K562 (cell line): ENCODE measurements around the gene ADAMTS14. TPM values are rescaled to one million over a fixed set of nuclear protein-coding genes. Genes with fewer than 3 reads are reported as not detected.

ENCODE experiments used
- ATAC-seq: fragments of 200-7000 bp; cut with Tn5 transposase; 3 replicates; pipeline ENCODE4 v1.9.1; 2020; ENCODE audit warnings: moderate library complexity
- BruUV-seq: library from RNA; stranded (reverse); fragments of 400-500 nt; replicated peaks from 2 replicates; lab custom pipeline; 2021; lab: Mats Ljungman, UMichigan
- CTCF ChIA-PET: fragments of 300-600 bp; formaldehyde crosslinking; extraction: SDS; loops from one replicate; lab custom pipeline; 2021; ENCODE audit warnings: low intra/inter-chr PET ratio; lab: Yijun Ruan, JAX
- POLR2A ChIA-PET: fragments of 300-600, 350-650 bp; sonication (Branson Sonifier 250); formaldehyde crosslinking; extraction: SDS; loops from one replicate; lab custom pipeline; 2021; ENCODE audit warnings: antibody characterized with exemption, inconsistent platforms; lab: Yijun Ruan, JAX
- DNase-seq, 4 experiments: peaks; one replicate each; pipeline versions ENCODE4 v3.0.0 to v3.0.0-alpha.2; 2011 to 2018; ENCODE audit warnings: low spot score in 3 of 4, mixed read lengths in 3 of 4; ENCODE audit errors: extremely low read depth in 1 of 4
- FAIRE-seq: peaks from 2 replicates; lab custom pipeline; 2011; peaks lifted over from hg19 to GRCh38; lab: Jason Lieb, UNC
- H2AFZ ChIP-seq: 2 replicates; pipeline ENCODE4 v1.6.0; 2011; ENCODE audit warnings: low read depth, low read length, control low read depth, inconsistent platforms
- H3K27ac ChIP-seq: fragments of 200-600 bp; 3 replicates; pipeline ENCODE4 v1.8.0; 2011; ENCODE audit warnings: low read depth, mild to moderate bottlenecking, control low read depth, inconsistent platforms, low read length, moderate library complexity, mixed read lengths; ENCODE audit errors: extremely low read depth
- H3K27me3 ChIP-seq, 2 experiments: fragments of 300-600 bp in 1 of 2; 2 replicates in 1 of 2; 3 replicates in 1 of 2; pipeline versions ENCODE4 v1.6.0 to v1.8.0; 2011; ENCODE audit warnings: inconsistent platforms in 2 of 2, low read length in 2 of 2, mild to moderate bottlenecking in 1 of 2, mixed read lengths in 1 of 2, moderate library complexity in 1 of 2; ENCODE audit not compliant: control insufficient read depth in 2 of 2, insufficient read depth in 2 of 2
- H3K36me3 ChIP-seq: fragments of 300-600 bp; 3 replicates; pipeline ENCODE4 v1.8.0; 2011; ENCODE audit warnings: mild to moderate bottlenecking, low read length, inconsistent platforms; ENCODE audit not compliant: control insufficient read depth, insufficient read depth
- H3K4me1 ChIP-seq, 2 experiments: fragments of 200-600 bp in 1 of 2; replicated peaks in 1 of 2; 2 replicates in 1 of 2; 3 replicates in 1 of 2; pipeline versions ENCODE4 v1.5.1 to v1.8.0; 2011; ENCODE audit warnings: inconsistent platforms in 2 of 2, low read length in 2 of 2, mild to moderate bottlenecking in 1 of 2, mixed read lengths in 1 of 2, moderate library complexity in 1 of 2; ENCODE audit not compliant: control insufficient read depth in 2 of 2, insufficient read depth in 2 of 2
- H3K4me2 ChIP-seq: 2 replicates; pipeline ENCODE4 v1.6.1; 2011; ENCODE audit warnings: low read length, control low read depth, inconsistent platforms, mixed read lengths; ENCODE audit not compliant: insufficient read depth
- H3K4me3 ChIP-seq: fragments of 200-600 bp; sonication (generic), shearing (Covaris generic); 2 replicates; pipeline ENCODE4 v1.5.1; 2016; ENCODE audit warnings: control low read depth, inconsistent platforms
- H3K79me2 ChIP-seq: fragments of 200-600 bp; 3 replicates; pipeline ENCODE4 v1.8.0; 2011; ENCODE audit warnings: low read length, inconsistent platforms; ENCODE audit not compliant: control insufficient read depth, insufficient read depth
- H3K9ac ChIP-seq, 2 experiments: 2 replicates each; pipeline versions ENCODE4 v1.6.0 to v1.6.1; 2011; ENCODE audit warnings: low read depth in 2 of 2, low read length in 2 of 2, control low read depth in 1 of 2, inconsistent platforms in 1 of 2, mild to moderate bottlenecking in 1 of 2, mixed read lengths in 1 of 2; ENCODE audit not compliant: insufficient read depth in 1 of 2
- H3K9me1 ChIP-seq: one replicate; pipeline ENCODE4 v1.6.0; 2011; ENCODE audit warnings: inconsistent platforms, mild to moderate bottlenecking, low read length, moderate library complexity; ENCODE audit not compliant: control insufficient read depth, insufficient read depth
- H3K9me3 ChIP-seq: replicated peaks from 2 replicates; pipeline ENCODE4 v1.5.1; 2011; ENCODE audit warnings: low read depth, low read length, inconsistent platforms; ENCODE audit not compliant: control insufficient read depth, insufficient read depth
- H4K20me1 ChIP-seq: replicated peaks from 2 replicates; pipeline ENCODE4 v1.6.1; 2011; ENCODE audit warnings: low read length, inconsistent platforms, mixed read lengths; ENCODE audit not compliant: control insufficient read depth, insufficient read depth
- ARID1B ChIP-seq: fragments of 450-650 bp; IDR thresholded peaks from 2 replicates; pipeline ENCODE4 v1.6.1; 2016; ENCODE audit warnings: antibody characterized with exemption, mild to moderate bottlenecking, inconsistent platforms
- ARNT ChIP-seq, 2 experiments: fragments of 450-650 bp; IDR thresholded peaks; 2 replicates each; pipeline ENCODE4 v1.6.1; 2016; ENCODE audit warnings: mild to moderate bottlenecking in 1 of 2
- CEBPB ChIP-seq: fragments of 450-650 bp; IDR thresholded peaks from 2 replicates; pipeline ENCODE4 v1.6.1; 2016; ENCODE audit warnings: missing genetic modification characterization, missing compliant biosample characterization
- FOXK2 ChIP-seq, 2 experiments: fragments of 450-650 bp; IDR thresholded peaks in 1 of 2; conservative IDR thresholded peaks in 1 of 2; 2 replicates each; pipeline ENCODE4 v1.6.1; 2016; ENCODE audit warnings: low read depth in 2 of 2, mild to moderate bottlenecking in 1 of 2
- GABPB2 ChIP-seq: fragments of 250-450 bp; sonication (Bioruptor Pico); conservative IDR thresholded peaks from 2 replicates; pipeline ENCODE4 v1.5.1; 2021; ENCODE audit warnings: mild to moderate bottlenecking
- MAFG ChIP-seq: fragments of 450-650 bp; conservative IDR thresholded peaks from 2 replicates; pipeline ENCODE4 v1.6.1; 2016; ENCODE audit warnings: missing genetic modification characterization, missing compliant biosample characterization
- MTA3 ChIP-seq: fragments of 450-650 bp; formaldehyde crosslinking; IDR thresholded peaks from 2 replicates; pipeline ENCODE4 v1.6.1; 2017; ENCODE audit warnings: mild to moderate bottlenecking, borderline replicate concordance
- PHB ChIP-seq: fragments of 250-450 bp; sonication (Bioruptor Pico); IDR thresholded peaks from 2 replicates; pipeline ENCODE4 v1.5.0; 2021
- PTBP1 ChIP-seq: fragments of 200-400 bp; formaldehyde crosslinking; IDR thresholded peaks from 2 replicates; pipeline ENCODE4 v1.6.1; 2017; ENCODE audit warnings: low read depth, low read length
- RAD51 ChIP-seq: fragments of 450-650 bp; IDR thresholded peaks from 2 replicates; pipeline ENCODE4 v1.7.1; 2016; ENCODE audit warnings: low read depth, mild to moderate bottlenecking, borderline replicate concordance
- TCFL5 ChIP-seq: fragments of 250-450 bp; sonication (Bioruptor Pico); conservative IDR thresholded peaks from 2 replicates; pipeline ENCODE4 v1.6.1; 2021; ENCODE audit warnings: mild to moderate bottlenecking, moderate library complexity, matching md5 sums
- ZKSCAN3 ChIP-seq: fragments of 250-450 bp; sonication (Bioruptor Pico); IDR thresholded peaks from 2 replicates; pipeline ENCODE4 v1.4.0; 2020
- ZNF146 ChIP-seq: IDR thresholded peaks from one replicate; pipeline ENCODE4 v1.6.1; 2018; ENCODE audit warnings: missing compliant biosample characterization; ENCODE audit not compliant: unreplicated experiment
- ZNF354B ChIP-seq: fragments of 250-450 bp; sonication (Bioruptor Pico); IDR thresholded peaks from 2 replicates; pipeline ENCODE4 v1.4.0; 2020
- ZNF589 ChIP-seq: fragments of 200-800 bp; sonication (Bioruptor generic); IDR thresholded peaks from 2 replicates; pipeline ENCODE4 v1.6.1; 2016; ENCODE audit warnings: low read depth, missing genetic modification characterization, missing compliant biosample characterization
- ZSCAN29 ChIP-seq: fragments of 450-650 bp; IDR thresholded peaks from 2 replicates; pipeline ENCODE4 v1.6.1; 2017
- WGBS: fragments of 100-300 bp; shearing (Covaris generic); methylation state at CpG from one replicate; pipeline ENCODE4 v1.1.6; 2016; ENCODE audit warnings: low coverage, mixed read lengths; ENCODE audit not compliant: insufficient coverage; ENCODE audit errors: missing lambda C conversion rate; 5-methylcytosine and 5-hydroxymethylcytosine counted together
- in situ Hi-C: fragments of 300-500 bp; cut with MboI; formaldehyde crosslinking; loops from 4 replicates; pipeline ENCODE4 v1.15.0; 2018; ENCODE audit warnings: inconsistent platforms, mixed read lengths
- intact Hi-C: fragments of 100-400 bp; cut with micrococcal nuclease; formaldehyde crosslinking; loops from 2 replicates; pipeline ENCODE4 v1.14.2; 2022
- polyA plus RNA-seq, 8 experiments: library from polyadenylated mRNA; depleted of rRNA in 4 of 8; stranded (reverse) in 5 of 8; unstranded in 3 of 8; fragments of >200 nt; fragmentation: Nextera tagmentation in 2 of 8; fragmentation: Illumina TruSeq in 1 of 8; extraction: Ambion mirVana in 2 of 8; extraction: Trizol in 1 of 8; gene quantifications; 2 replicates each; pipeline versions ENCODE4 v1.2.1 to v1.2.3, GENCODE V29; 2011 to 2014; ENCODE audit warnings: inconsistent platforms in 1 of 8, missing spikeins in 1 of 8
- total RNA-seq, 7 experiments: library from RNA; depleted of rRNA in 6 of 7; stranded (reverse); fragments of >200 nt in 6 of 7; fragmentation: Illumina TruSeq in 2 of 7; extraction: Trizol in 2 of 7; gene quantifications; 2 replicates each; pipeline versions ENCODE4 v1.2.1 to v1.2.3, GENCODE V29; 2011 to 2021; ENCODE audit warnings: low replicate concordance in 1 of 7
- TF ChIP-seq, protein P1 (sequence below): fragments of 450-650 bp; IDR thresholded peaks from 2 replicates; pipeline ENCODE4 v1.6.1; 2016
- TF ChIP-seq, protein P2 (sequence below): sonication (generic); formaldehyde crosslinking; IDR thresholded peaks from 2 replicates; pipeline ENCODE4 v1.8.0; 2022; ENCODE audit warnings: mild to moderate bottlenecking, missing genetic modification reagents
- TF ChIP-seq, protein P3 (sequence below): fragments of 450-650 bp; conservative IDR thresholded peaks from 2 replicates; pipeline ENCODE4 v1.6.1; 2016; ENCODE audit warnings: missing genetic modification characterization, low read depth, mild to moderate bottlenecking, missing compliant biosample characterization, moderate library complexity
- TF ChIP-seq, protein P4 (sequence below): fragments of 250-450 bp; sonication (Bioruptor Pico); IDR thresholded peaks from 2 replicates; pipeline ENCODE4 v1.9.0; 2021; ENCODE audit warnings: mild to moderate bottlenecking, inconsistent platforms

The ADAMTS14 gene
- total and polyA plus RNA-seq, 9 of the 15 experiments (the other 6 are each of a cell fraction or from before 2014, with no cell fraction given), result 0.04 to 37.4 (median 15.9) TPM

DNA sequence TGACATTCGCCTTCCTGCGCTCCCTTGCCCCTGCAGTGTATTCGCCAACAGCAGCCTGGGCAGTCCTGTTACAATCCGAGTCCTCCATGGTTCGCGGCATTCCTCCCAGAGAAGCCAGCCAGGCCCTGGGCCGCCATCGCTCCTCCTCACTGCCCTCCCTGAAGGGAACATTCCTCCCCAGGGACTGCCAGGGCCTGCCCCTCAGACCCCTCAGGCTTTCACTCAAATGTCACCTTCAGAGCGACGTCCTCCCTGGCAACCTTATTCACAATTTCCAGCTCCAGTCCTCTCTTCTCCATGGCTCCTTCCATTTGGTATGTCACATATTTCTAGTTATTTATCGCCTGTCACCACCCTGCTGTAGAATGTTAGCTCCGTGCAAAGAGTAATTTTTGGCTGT is 17.4 kb downstream of the ADAMTS14 start:
- peaks cover 59% of the 10 kb centered on the region for H3K79me2 ChIP-seq
- H3K4me1 ChIP-seq, result peaks cover 54 to 55% of the 10 kb centered on the region in 2 experiments
- TF ChIP-seq MTA3 (no peak), MAFG (tag) (no peak), GABPB2 (CRISPR knock-in tag) (no peak), FOXK2 (conservative IDR thresholded peaks at IDR 0.05 in 1 of 2, IDR thresholded peaks at IDR 0.05 in 1 of 2; ENCODE audit: low read depth in 2 of 2) (no peak), PTBP1 (no peak), ZSCAN29 (no peak), CEBPB (tag) (no peak), ARNT (IDR thresholded peaks at IDR 0.05) (no peak), PHB (no peak), ZKSCAN3 (CRISPR knock-in tag) (no peak), ZNF589 (CRISPR knock-in tag) (no peak), TCFL5 (CRISPR knock-in tag) (no peak), ZNF354B (CRISPR knock-in tag) (no peak), RAD51 (no peak), ZNF146 (no peak), ARID1B (no peak)
- TF ChIP-seq, protein P1, sequence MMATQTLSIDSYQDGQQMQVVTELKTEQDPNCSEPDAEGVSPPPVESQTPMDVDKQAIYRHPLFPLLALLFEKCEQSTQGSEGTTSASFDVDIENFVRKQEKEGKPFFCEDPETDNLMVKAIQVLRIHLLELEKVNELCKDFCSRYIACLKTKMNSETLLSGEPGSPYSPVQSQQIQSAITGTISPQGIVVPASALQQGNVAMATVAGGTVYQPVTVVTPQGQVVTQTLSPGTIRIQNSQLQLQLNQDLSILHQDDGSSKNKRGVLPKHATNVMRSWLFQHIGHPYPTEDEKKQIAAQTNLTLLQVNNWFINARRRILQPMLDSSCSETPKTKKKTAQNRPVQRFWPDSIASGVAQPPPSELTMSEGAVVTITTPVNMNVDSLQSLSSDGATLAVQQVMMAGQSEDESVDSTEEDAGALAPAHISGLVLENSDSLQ, result no peak
- TF ChIP-seq, protein P2, sequence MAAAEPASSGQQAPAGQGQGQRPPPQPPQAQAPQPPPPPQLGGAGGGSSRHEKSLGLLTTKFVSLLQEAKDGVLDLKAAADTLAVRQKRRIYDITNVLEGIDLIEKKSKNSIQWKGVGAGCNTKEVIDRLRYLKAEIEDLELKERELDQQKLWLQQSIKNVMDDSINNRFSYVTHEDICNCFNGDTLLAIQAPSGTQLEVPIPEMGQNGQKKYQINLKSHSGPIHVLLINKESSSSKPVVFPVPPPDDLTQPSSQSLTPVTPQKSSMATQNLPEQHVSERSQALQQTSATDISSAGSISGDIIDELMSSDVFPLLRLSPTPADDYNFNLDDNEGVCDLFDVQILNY (CRISPR knock-in tag), result no peak
- TF ChIP-seq, protein P3, sequence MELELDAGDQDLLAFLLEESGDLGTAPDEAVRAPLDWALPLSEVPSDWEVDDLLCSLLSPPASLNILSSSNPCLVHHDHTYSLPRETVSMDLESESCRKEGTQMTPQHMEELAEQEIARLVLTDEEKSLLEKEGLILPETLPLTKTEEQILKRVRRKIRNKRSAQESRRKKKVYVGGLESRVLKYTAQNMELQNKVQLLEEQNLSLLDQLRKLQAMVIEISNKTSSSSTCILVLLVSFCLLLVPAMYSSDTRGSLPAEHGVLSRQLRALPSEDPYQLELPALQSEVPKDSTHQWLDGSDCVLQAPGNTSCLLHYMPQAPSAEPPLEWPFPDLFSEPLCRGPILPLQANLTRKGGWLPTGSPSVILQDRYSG (tag), result no peak
- TF ChIP-seq, protein P4, sequence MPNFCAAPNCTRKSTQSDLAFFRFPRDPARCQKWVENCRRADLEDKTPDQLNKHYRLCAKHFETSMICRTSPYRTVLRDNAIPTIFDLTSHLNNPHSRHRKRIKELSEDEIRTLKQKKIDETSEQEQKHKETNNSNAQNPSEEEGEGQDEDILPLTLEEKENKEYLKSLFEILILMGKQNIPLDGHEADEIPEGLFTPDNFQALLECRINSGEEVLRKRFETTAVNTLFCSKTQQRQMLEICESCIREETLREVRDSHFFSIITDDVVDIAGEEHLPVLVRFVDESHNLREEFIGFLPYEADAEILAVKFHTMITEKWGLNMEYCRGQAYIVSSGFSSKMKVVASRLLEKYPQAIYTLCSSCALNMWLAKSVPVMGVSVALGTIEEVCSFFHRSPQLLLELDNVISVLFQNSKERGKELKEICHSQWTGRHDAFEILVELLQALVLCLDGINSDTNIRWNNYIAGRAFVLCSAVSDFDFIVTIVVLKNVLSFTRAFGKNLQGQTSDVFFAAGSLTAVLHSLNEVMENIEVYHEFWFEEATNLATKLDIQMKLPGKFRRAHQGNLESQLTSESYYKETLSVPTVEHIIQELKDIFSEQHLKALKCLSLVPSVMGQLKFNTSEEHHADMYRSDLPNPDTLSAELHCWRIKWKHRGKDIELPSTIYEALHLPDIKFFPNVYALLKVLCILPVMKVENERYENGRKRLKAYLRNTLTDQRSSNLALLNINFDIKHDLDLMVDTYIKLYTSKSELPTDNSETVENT (CRISPR knock-in tag), result no peak
- FAIRE-seq (no peak), DNase-seq (no peak), ATAC-seq (no peak)
- no peak overlapping the region for H2AFZ ChIP-seq
- H3K27me3 ChIP-seq, result no peaks in the 10 kb centered on the region
- no peak overlapping the region for H3K4me3 ChIP-seq
- no peaks in the 10 kb centered on the region for H3K9me1 ChIP-seq
- WGBS, result 95% methylated on average over 12 of the region's 12 CpGs
- in situ Hi-C loops (no loop called here), intact Hi-C loops (no loop called here)
- no TSS peak for BruUV-seq
- H3K36me3 ChIP-seq, result peaks cover 62% of the 10 kb centered on the region; the same call in 2 of the 3 replicates
- CTCF ChIA-PET, result no interaction called here
- peak overlapping the region in 1 of 2 experiments; percentile 49; a peak in 1 of 4 replicates for H3K9ac ChIP-seq
- H3K4me2 ChIP-seq, result no peak overlapping the region
- POLR2A ChIA-PET, result interaction anchor here (0.7 to 1.2 kb wide), 4 partner anchors 9 to 876 kb away, joined by 3 to 4 read pairs (median 4); no protein-coding TSS in a partner anchor
- no peak overlapping the region for H3K27ac ChIP-seq
- H3K9me3 ChIP-seq, result no peaks in the 10 kb centered on the region
- no peaks in the 10 kb centered on the region; the same call in 1 of the 2 replicates for H4K20me1 ChIP-seq
